ENCODE data around the gene RIPOR2.
A peak's percentile ranks its signal among the peaks of the same experiment; 100 is the strongest.

The RIPOR2 gene

GRCh38 chr6:24856246-24856599 lies 79.5 kb downstream of the RIPOR2 start:
- no peak for TF ChIP-seq ZFX (IDR thresholded peaks at IDR 0.05; ENCODE audit: borderline replicate concordance)
- TF ChIP-seq CTCF (IDR thresholded peaks at IDR 0.05) = peak; percentile 60
- H3K27ac ChIP-seq = no peak overlapping the region

- no peak overlapping the region for H3K27ac ChIP-seq
- no peak for TF ChIP-seq ZFX (IDR thresholded peaks at IDR 0.05; ENCODE audit: borderline replicate concordance)
- TF ChIP-seq CTCF (IDR thresholded peaks at IDR 0.05) = peak; percentile 90
Measured at GRCh38 chr6:24855395-24856245, 80.1 kb downstream of the RIPOR2 start.

- no peak overlapping the region for H3K27ac ChIP-seq
- TF ChIP-seq CTCF (IDR thresholded peaks at IDR 0.05) (no peak), ZFX (IDR thresholded peaks at IDR 0.05; ENCODE audit: borderline replicate concordance) (no peak)
Measured at GRCh38 chr6:24854077-24854666, 81.6 kb downstream of the RIPOR2 start.

GRCh38 chr6:24851086-24851485 lies 84.7 kb downstream of the RIPOR2 start:
- H3K27ac ChIP-seq = no peak overlapping the region
- no peak for TF ChIP-seq ZFX (IDR thresholded peaks at IDR 0.05; ENCODE audit: borderline replicate concordance)
- no peak for TF ChIP-seq CTCF (IDR thresholded peaks at IDR 0.05)

GRCh38 chr6:24849713-24850112 lies 86.0 kb downstream of the RIPOR2 start:
- TF ChIP-seq ZFX (IDR thresholded peaks at IDR 0.05; ENCODE audit: borderline replicate concordance) = no peak
- H3K27ac ChIP-seq = no peak overlapping the region

GRCh38 chr6:24848461-24848860 lies 87.3 kb downstream of the RIPOR2 start:
- H3K27ac ChIP-seq = no peak overlapping the region
- TF ChIP-seq CTCF (IDR thresholded peaks at IDR 0.05) = no peak
- no peak for TF ChIP-seq ZFX (IDR thresholded peaks at IDR 0.05; ENCODE audit: borderline replicate concordance)

- no peak overlapping the region for H3K27ac ChIP-seq
- no peak for TF ChIP-seq CTCF (IDR thresholded peaks at IDR 0.05)
- no peak for TF ChIP-seq ZFX (IDR thresholded peaks at IDR 0.05; ENCODE audit: borderline replicate concordance)
Measured at GRCh38 chr6:24847402-24847801, 88.4 kb downstream of the RIPOR2 start.

Measured in 22Rv1 (cell line).